HG03354 (cell line): ENCODE results near the gene PRAC1.

Source experiments
- ATAC-seq: cut with Tn5 transposase; IDR thresholded peaks from one replicate; pipeline ENCODE4 v1.9.1; 2021; ENCODE audit warnings: mild to moderate bottlenecking; ENCODE audit not compliant: unreplicated experiment, poor library complexity, severe bottlenecking

Gene PRAC1

DNA sequence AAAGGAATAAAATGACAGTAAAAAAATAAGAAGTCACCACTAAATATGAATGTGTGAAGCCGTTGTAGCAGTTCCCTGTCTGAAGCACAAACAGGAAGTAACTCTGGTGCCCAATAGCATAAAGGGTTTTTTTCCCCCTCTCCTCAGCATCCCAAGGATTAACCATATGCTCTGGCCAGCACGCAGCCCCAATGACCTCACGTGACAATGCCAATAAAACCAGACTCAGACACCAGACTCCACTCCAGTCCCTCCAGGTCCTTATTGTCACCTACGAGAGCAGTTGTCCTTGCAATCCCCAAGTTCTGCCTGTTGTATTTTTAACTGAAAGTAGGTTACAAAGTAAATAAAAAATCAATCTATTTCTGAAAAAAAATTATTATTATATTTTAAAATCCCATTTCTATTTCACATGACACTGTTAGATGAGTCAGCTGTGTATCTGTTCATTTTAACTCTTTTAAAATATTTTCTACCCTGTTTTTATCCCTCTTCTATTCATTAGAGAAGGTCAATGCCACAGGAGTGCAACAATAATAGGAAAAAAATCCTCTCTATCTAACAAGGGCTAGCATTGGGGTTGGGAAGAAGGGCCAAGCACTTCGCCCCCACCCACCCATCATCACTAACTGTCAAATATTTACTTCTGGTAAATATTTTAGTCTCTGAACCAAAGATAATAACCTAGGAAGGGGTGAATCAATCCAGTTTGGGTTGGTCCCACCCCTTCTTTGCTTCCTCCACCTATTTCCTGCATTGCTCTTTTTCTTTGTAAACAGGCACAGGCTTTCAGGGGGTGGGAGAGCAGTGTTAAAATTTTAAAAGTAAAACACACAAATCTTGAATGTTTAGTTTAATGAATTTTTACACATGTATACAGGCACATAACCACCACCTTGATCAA, 6.6 kb downstream of the PRAC1 start:
- no peak for ATAC-seq

GRCh38 chr17:48711128-48711527, 11.2 kb downstream of the PRAC1 start:
- no peak for ATAC-seq

DNA sequence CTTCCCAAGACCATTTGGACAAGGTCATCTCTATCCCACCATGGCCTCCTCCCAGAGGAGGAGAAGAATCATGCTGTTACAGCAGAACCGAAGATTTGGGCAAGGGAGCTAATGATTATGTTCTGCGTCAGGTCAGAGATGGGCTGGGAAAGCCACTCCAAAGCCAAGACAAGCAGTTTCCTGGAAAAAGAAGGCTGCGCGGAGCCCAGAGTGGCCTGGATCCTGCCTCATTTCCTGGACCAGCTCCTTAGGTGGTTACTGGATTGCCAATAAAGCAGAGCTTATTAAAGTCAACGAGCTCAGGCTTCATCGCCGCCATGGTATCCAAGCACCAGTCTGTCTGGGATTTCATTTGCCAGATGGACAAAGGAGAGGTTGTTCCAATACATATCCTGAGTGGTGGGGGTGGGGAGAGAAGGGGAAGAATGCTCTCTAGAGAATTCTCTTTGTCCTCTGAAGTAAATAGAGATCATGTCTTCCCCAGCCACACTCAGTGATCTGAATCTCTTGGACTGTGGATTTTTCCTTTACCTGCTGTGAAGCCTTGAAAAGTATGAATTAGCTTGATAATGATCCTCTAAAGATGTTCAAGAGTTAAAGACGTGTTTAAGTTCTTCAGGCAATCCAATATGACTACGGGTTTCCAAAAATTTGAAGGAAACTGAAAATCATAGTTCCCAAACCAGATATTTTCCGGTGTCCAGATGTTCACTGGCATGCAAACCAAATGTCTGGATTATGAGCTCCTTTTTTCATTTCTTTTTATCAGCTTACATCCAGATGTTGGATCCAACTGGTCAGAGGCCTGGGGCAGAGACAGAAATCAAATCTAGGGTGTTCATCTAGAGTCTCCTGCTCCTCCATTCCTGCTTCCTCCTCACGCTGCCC, 17.7 kb downstream of the PRAC1 start:
- ATAC-seq = no peak

- no peak for ATAC-seq
Observed at GRCh38 chr17:48701864-48702532, 20.3 kb downstream of the PRAC1 start.

DNA sequence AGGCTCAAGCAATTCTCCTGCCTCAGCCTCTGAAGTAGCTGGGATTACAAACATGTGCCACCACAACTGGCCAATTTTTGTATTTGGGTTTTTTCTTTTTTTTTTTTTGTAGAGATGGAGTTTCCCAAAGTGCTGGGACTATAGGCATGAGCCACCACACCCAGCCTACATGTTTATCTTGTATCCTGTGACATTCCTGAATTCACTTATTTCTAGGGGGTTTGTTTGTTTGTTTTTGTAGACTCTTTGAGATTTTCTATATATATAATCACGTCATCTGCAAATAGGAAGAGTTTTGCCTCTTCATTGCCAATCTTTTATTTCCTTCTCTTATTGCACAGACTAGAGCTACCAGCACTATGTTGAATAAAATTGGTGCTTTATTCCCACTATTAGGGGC, 29.1 kb downstream of the PRAC1 start:
- ATAC-seq = no peak

GRCh38 chr17:48692049-48692448, 30.3 kb downstream of the PRAC1 start:
- ATAC-seq = no peak

DNA sequence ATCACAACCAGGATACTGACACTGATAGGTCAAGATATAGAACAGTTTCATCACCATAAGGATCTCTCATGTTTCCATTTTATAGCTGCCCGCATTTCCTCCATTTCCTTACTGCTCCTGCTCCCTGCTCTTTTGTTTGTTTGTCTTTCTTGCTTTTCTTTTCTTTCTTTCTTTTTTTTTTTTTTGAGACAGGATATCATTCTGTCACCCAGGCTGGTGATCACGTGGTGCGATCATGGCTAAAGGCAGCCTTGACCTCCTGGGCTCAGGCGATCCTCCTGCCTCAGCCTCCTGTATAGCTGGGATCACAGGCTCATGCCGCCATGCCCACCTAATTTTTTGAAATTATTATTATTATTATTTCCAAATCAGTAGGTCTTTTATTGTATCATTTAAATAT, 31.7 kb downstream of the PRAC1 start:
- ATAC-seq = no peak

GRCh38 chr17:48681609-48682008, 40.7 kb downstream of the PRAC1 start:
- ATAC-seq = no peak

DNA sequence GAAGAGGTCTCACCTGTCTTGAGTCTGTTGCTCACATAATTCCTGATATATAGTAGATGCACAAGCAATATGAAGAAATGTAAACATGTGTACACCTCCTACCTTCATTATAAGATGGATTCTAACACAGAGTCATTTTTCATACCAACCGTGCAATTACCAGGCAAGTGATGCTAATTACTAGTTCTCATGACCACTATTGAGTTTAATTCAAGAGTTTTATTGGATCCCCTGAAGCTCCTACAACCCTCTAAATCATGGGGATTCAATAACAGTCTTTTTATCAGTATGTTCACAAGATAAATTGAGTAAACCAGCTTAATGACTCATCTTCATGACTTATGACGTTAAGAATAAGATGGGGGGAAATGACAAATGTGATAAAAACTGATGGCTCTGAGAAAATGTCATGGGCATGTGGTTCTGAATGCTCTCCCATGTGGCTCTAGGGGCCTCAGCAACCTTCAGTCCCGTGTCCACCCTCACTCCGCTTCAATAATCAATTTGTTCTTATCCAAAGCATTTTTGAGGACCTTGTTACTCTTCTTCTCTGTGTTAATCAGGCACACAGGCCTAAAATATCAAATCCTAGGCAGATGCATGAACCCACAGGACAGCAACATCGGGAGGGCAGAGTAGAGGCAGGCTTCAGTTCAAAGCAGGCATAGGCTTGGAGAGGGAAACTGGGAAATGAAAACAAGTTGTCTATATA, 42.8 kb downstream of the PRAC1 start:
- ATAC-seq = no peak

DNA sequence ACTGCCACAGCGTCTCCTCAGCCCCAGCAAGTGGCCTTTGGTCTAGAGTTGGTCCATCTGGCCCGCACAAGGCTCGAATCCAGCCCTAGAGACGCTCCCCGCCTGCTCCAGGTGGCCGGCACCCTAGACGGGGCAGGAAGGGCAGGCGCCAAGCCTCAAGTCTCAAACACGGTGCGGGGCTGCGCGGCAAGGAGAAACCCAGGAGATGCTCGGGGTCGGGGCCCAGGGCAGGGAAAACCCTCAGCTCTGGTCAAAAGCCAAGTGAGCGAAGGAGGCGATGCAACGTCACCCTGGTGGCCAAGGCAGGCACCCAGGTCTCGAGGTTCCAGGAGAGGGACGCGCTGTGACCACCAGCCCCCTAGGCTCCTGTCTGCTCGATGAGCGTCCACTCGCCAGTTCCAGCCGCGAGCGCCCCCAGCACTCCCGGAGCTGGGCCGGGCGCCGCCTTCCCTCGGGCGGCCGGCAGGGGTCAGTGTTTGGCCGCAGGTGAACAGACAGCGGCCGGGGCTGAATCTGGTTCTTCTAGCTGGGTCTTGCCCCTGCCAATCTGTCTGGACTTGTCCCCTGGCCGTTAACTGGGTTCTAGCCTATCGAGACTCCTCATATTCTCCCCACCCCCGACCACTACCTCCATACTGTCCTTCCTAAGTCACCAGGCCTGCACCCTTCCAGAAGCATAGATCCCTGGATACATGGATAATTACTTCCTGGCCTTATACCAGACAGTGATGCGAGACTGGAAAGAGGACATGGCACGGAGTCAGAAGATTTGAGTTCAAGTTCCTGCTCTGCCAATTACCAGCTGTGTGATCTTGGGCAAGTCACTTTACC, 44.0 kb downstream of the PRAC1 start:
- peak; percentile 57 for ATAC-seq

GRCh38 chr17:48676963-48677558, 45.3 kb downstream of the PRAC1 start:
- no peak for ATAC-seq

GRCh38 chr17:48672340-48672739, 50.0 kb downstream of the PRAC1 start:
- ATAC-seq = no peak
